T-helper 2 cell treated with Interferon-gamma antibody and Interleukin-4, amounts not matched to agents 100 ng/mL and 5 ng/mL, for 36 hours (primary cell): ENCODE data around the gene RPS3. TPM values are rescaled to one million over a fixed set of nuclear protein-coding genes. Genes with fewer than 3 reads are reported as not detected.
"Not testable (repeated sequence)": the region's sequence is repeated elsewhere in the genome, so short reads cannot be mapped to it uniquely, and the experiment has no call there.

Experiments used
- intact Hi-C: fragments of 100-400 bp; cut with micrococcal nuclease; formaldehyde crosslinking; loops from one replicate; pipeline ENCODE4 v1.15.1; 2023
- total RNA-seq: library from RNA; stranded (reverse); gene quantifications from 2 replicates; pipeline ENCODE4 v1.2.3, GENCODE V29; 2022

The RPS3 gene
- total RNA-seq, 1 donor from 2014 or later, result 3,478 TPM

- intact Hi-C loops, result not testable (repeated sequence)
Observed at GRCh38 chr11:75413146-75413545, 13.8 kb downstream of the RPS3 start.

- intact Hi-C loops, result no loop called here
Observed at GRCh38 chr11:75413864-75414263, 14.5 kb downstream of the RPS3 start.

- intact Hi-C loops, result no loop called here
Observed at GRCh38 chr11:75420224-75421034, 21.1 kb downstream of the RPS3 start.

GRCh38 chr11:75421035-75421602 is 21.8 kb downstream of the RPS3 start:
- intact Hi-C loops, result no loop called here

- intact Hi-C loops, result no loop called here
Observed at GRCh38 chr11:75421902-75422247, 22.6 kb downstream of the RPS3 start.

- intact Hi-C loops, result no loop called here
Observed at GRCh38 chr11:75422248-75423231, 23.2 kb downstream of the RPS3 start.

- intact Hi-C loops, result no loop called here
Observed at GRCh38 chr11:75423721-75424120, 24.4 kb downstream of the RPS3 start.

GRCh38 chr11:75424396-75424795 is 25.1 kb downstream of the RPS3 start:
- intact Hi-C loops, result no loop called here

- intact Hi-C loops, result no loop called here
Observed at GRCh38 chr11:75425422-75425821, 26.1 kb downstream of the RPS3 start.

- intact Hi-C loops, result no loop called here
Observed at GRCh38 chr11:75426720-75427086, 27.4 kb downstream of the RPS3 start.

GRCh38 chr11:75427181-75427580 is 27.9 kb downstream of the RPS3 start:
- intact Hi-C loops, result no loop called here

- intact Hi-C loops, result no loop called here
Observed at GRCh38 chr11:75428281-75428724, 29.0 kb downstream of the RPS3 start.

- intact Hi-C loops, result no loop called here
Observed at GRCh38 chr11:75428989-75429640, 29.8 kb downstream of the RPS3 start.

GRCh38 chr11:75429641-75429901 is 30.3 kb downstream of the RPS3 start:
- intact Hi-C loops, result no loop called here

- intact Hi-C loops, result no loop called here
Observed at GRCh38 chr11:75429902-75430713, 30.8 kb downstream of the RPS3 start.

- intact Hi-C loops, result no loop called here
Observed at GRCh38 chr11:75430714-75431532, 31.6 kb downstream of the RPS3 start.

GRCh38 chr11:75431533-75432525 is 32.5 kb downstream of the RPS3 start:
- intact Hi-C loops, result no loop called here

GRCh38 chr11:75432911-75433321 is 33.6 kb downstream of the RPS3 start, which contains the start of gene KLHL35:
KLHL35 (minus strand) TSS chr11:75433203; CDS start chr11:75430629, 2,574 bp downstream.
- intact Hi-C loops, result no loop called here

- intact Hi-C loops, result no loop called here
Observed at GRCh38 chr11:75433443-75433842, 34.1 kb downstream of the RPS3 start.
